GM19372 (cell line): Measurements from ENCODE around the gene SLC23A2.
"Not testable (repeated sequence)": the region's sequence is repeated elsewhere in the genome, so short reads cannot be mapped to it uniquely, and the experiment has no call there.

Experiments
- ATAC-seq: cut with Tn5 transposase; IDR thresholded peaks from one replicate; pipeline ENCODE4 v1.9.1; 2021; ENCODE audit warnings: mild to moderate bottlenecking, low read depth, moderate library complexity; ENCODE audit not compliant: unreplicated experiment

Gene SLC23A2

DNA sequence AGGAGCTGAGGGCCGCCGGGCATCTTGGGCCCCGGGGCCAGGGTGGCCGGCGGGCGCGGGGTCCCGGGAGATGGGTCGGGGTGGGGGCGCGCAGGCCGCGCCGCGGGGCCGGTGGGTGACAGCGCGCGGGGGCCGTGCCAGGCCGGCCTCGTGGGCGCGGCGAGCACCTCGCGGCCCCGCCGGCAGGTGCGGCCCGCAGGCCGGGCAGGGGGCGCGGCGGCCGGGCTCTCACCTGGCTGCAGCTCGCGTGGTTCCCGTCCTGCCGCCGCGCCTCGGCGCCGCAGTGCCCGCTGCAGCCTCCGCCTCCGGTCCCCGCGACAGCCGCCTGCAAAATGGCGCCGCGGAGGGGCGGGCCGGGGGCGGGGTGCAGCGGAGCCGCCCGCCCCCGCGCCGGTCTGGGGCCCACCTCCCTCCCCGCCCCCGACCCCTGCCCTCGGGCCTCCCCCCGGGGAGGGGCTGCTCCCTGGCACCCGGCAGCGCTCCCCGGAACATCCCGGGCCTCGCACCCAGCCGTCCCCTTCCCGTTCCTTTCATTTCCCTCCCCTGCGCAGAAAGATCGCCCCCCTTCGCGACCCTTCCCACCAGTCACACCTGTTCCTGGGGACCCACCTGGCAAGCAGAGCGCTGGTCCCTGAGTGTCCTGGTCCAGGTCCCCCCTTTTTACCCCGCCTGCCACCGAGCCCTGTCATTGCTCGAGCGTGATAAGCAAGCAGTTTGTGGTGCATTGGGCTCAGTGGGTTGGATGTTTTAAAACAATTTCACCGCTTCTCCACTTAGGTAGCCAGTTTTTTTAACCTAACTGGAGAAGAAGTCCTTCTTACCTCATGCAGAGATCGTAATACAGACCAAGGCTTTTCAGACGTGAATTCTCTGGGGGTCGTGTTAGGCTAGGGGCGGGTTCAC is at the start of gene SLC23A2:
Gene SLC23A2, minus strand, starts transcription at position 337 of the 903 bp plus-strand sequence. CDS start 68,948 bp downstream, outside the sequence.
- peak; percentile 47 for ATAC-seq

DNA sequence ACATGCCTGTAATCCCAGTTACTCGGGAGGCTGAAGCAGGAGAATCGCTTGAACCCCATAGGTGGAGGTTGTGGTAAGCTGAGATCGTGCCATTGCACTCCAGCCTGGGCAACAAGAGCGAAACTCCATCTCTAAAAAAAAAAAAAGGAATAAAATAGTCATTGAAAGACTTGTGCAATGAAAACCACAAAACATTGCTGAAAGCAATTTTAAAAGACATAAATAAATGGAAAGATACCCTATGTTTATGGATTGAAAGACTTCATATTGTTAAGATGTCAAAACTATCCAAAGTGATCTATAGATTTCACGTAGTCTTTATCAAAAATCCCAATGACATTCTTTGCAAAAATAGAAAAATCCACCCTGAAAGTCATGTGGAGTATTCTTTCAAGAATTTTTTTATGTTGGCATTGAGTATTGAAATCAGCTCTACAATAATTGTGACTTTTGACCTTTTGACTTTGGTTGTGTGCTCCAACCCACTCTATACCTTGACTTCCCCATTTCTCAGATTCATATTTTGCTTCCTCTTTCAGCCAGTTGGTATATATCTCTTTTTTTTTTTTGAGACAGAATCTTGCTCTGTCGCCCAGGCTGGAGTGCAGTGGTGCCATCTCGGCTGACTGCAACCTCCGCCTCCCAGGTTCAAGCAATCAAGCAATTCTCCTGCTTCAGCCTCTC is 45.5 kb upstream of the SLC23A2 start:
- no peak for ATAC-seq

DNA sequence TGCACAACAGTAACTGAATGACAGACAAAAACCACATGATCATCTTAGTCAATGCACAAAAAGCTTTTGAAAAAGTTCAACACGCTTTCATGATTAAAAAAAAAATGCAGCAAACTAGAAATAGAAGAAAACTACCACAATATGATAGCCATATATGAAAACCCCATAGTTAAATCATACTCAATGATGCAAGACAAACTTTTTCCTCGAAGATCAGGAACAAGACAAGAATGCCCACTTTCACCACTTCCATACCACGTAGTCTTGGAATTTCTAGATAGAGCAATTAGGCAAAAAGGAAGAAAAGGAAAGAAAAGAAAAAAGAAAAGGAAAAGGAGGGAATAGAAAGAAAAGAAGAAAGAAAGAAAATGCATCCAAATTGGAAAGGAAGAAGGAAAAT is 44.6 kb upstream of the SLC23A2 start:
- no peak for ATAC-seq

DNA sequence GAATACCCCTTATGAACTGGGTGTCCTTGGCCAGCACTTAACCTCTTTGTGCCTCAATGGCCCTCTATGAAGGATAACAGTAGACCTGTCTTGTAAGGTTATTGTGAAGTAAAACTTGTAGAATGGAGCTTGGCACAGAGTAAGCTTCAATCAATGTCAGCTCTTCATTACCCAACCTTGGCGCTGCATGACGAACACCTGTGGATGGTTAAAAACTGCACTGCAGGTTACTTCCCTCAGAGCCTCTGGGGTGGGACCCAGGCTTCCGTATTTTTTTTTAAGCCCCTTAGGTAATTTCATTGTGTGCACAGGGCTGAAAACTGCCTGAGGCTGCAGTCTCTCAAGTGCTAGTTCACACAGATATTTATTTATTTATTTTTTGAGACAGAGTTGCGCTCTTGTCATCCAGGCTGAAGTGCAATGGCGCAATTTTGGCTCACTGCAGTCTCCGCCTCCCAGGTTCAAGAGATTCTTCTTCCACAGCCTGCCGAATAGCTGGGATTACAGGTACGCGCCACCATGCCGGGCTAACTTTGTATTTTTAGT is 42.8 kb upstream of the SLC23A2 start:
- no peak for ATAC-seq

GRCh38 chr20:5041433-5041832 is 40.1 kb upstream of the SLC23A2 start:
- ATAC-seq, result no peak

GRCh38 chr20:5040345-5040744 is 39.0 kb upstream of the SLC23A2 start:
- no peak for ATAC-seq

DNA sequence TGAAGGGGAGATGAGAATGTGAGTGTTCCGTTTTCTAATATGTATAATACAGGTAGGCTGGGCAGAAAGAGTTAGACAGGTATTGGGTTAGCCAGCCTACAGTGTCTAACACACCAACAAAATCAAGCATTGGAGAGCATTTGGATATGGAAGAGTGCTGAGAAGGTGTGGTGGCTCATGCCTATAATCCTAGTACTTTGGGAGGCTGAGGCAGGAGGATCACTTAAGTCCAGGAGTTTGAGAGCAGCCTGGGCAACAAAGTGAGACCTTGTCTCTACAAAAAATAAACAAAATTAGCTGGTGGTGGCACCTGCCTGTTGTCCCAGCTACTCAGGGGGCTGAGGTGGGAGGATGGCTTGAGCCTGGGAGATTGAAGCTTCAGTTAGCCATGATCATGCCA is 38.6 kb upstream of the SLC23A2 start:
- ATAC-seq, result no peak

- no peak for ATAC-seq
These were observed 37.9 kb upstream of the SLC23A2 start for GRCh38 chr20:5039255-5039657.

DNA sequence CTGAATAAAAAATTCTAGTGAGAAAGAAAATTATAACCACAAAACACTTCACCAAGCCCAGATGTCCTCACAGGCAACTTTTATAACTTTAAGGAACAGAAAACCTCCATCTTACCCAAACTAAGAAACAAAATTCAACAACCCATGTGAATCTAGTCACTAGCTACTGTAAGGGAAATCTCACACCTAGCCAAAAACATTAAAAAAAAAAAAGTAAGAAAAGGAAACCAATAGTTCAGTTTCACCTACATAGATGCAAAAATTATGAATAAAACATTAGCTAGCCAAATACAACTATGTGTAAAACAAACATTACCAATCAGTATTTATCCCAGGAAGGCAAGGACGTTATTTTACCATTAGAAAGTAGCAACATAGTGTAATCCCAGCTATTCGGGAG is 35.5 kb upstream of the SLC23A2 start:
- ATAC-seq, result no peak

- ATAC-seq, result not testable (repeated sequence)
These were observed 34.2 kb upstream of the SLC23A2 start for GRCh38 chr20:5035518-5035917.

GRCh38 chr20:5033566-5033965 is 32.3 kb upstream of the SLC23A2 start:
- no peak for ATAC-seq

- not testable (repeated sequence) for ATAC-seq
These were observed 30.4 kb upstream of the SLC23A2 start for GRCh38 chr20:5031701-5032100.

GRCh38 chr20:5031206-5031557 is 29.9 kb upstream of the SLC23A2 start:
- ATAC-seq, result no peak

GRCh38 chr20:5030348-5031205 is 29.3 kb upstream of the SLC23A2 start:
- no peak for ATAC-seq

DNA sequence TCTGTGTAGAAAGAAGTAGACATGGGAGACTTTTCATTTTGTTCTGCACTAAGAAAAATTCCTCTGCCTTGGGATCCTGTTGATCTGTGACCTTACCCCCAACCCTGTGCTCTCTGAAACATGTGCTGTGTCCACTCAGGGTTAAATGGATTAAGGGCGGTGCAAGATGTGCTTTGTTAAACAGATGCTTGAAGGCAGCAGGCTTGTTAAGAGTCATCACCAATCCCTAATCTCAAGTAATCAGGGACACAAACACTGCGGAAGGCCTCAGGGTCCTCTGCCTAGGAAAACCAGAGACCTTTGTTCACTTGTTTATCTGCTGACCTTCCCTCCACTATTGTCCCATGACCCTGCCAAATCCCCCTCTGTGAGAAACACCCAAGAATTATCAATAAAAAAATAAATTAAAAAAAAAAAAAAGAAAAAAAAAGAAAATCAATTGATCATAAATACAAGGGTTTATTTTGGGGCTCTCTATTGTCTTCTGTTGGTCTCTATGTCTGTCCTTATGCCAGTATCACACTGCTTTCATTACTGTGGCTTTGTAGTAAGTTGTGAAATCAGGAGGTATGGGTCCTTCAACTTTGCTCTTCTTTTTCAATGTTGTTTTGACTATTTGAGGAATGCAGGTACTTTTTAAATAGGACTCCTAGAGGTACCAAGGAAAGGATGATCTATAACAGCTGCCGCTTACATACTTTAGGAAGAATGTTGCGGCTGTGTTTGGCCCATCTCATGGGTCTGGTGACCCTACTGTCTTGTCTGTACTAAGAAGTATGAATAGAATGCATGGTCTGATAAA is 27.1 kb upstream of the SLC23A2 start:
- not testable (repeated sequence) for ATAC-seq

GRCh38 chr20:5024982-5025381 is 23.7 kb upstream of the SLC23A2 start:
- ATAC-seq, result no peak

DNA sequence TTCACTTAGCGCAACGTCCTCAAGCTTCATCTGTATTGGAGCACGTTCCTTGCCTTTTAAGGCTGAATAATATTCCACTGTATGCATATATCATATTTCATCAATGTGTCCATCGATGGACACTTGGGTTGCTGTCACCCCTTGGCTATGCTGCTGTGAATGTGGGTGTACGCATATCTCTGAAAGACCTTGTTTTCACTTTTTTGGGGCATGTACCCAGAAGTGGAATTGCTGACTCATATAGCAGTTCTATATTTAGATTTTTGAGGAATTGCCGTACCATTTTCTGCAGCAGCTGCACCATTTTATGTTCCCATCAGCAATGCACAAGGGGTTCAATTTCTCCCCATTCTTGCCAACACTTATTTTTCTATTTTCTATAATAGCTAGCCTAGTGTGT is 22.8 kb upstream of the SLC23A2 start:
- no peak for ATAC-seq

DNA sequence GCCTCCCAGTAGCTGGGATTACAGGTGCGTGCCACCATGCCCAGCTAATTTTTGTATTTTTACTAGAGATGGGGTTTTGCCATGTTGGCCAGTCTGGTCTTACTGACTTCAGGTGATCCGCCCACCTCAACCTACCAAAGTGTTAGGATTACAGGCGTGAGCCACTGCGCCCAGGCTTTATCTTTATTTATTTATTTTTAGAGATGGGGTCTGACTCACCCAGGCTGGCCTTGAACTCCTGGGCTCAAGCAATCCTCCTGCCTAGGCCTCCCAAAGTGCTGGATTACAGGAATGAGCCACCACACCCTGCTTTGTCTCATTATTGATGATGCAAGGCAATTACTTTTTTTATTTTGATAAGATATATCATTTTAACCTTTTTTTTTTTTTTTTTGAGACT is 21.9 kb upstream of the SLC23A2 start:
- ATAC-seq, result not testable (repeated sequence)

DNA sequence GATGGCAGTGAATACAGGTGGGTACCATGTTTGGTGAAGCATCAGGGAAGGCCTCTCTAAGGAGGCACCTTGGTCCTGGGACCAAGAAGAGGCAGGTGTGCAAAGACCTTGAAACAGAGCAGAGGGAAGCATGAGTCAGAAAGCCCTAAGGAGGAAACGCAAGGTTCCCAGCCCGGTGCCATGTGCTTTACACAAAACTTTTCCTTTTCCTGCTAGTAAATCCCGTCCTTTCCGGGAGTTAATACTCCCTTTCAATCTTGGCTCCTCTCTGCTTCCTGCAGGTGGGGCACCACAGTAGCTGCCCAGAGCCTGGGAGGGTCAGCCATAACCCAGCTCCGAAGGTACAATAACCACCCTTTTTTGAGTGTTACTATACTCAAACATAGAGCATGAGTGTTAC is 19.4 kb upstream of the SLC23A2 start:
- no peak for ATAC-seq
